IPS-11a (cell line): Measurements from ENCODE around the gene SRSF8.
A peak's percentile ranks its signal among the peaks of the same experiment; 100 is the strongest.

Experiments
- H3K4me3 ChIP-seq: one replicate; pipeline ENCODE4 v1.5.1; 2013; ENCODE audit warnings: low read depth, low read length, control low read depth

Gene SRSF8

GRCh38 chr11:95068549-95068948 is 1.8 kb downstream of the SRSF8 start:
- peak overlapping the region; percentile 83 for H3K4me3 ChIP-seq

GRCh38 chr11:95070471-95070870 is 3.8 kb downstream of the SRSF8 start:
- no peak overlapping the region for H3K4me3 ChIP-seq

- H3K4me3 ChIP-seq: no peak overlapping the region
Measured at GRCh38 chr11:95072948-95073347, 6.2 kb downstream of the SRSF8 start.

GRCh38 chr11:95074792-95075563 is 8.3 kb downstream of the SRSF8 start:
- no peak overlapping the region for H3K4me3 ChIP-seq

DNA sequence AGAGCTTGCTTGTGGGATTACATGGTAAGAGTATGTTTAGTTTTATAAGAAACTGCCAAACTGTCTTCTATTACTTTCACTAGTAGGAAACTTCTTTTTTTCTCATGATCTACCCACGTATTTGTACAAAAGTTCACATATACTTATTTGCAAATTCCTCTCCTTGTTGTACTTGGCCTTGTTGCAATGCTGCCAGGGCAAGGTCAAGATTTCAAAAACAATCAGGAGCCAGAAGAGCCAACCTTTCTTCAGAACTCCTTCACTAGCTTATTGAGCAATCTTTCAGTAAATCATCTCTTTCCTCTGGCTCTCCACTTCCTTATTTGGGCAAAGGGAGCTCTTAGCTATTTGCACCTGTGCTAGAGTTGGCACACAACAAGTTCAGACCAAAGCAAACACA is 9.7 kb downstream of the SRSF8 start:
- H3K4me3 ChIP-seq: no peak overlapping the region

DNA sequence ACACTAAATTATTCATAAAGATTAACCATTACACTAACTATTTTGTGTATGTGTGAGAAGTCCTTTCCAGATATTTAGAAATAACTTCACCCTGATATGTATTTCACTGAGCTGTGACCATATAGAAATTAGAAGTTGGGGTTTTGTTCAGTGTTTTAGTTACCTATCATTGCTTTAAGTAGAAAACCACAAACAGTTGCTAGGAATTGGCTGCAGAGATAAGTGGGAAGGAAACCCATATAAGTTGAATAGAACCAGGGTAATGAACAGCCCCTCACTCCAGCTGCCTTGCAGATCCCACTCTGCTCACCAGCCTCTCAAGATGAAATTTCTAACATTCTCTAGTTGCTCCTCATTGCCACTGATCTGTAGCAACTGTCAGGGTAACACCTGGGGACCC is 10.3 kb downstream of the SRSF8 start:
- no peak overlapping the region for H3K4me3 ChIP-seq

GRCh38 chr11:95078526-95078925 is 11.8 kb downstream of the SRSF8 start:
- no peak overlapping the region for H3K4me3 ChIP-seq

GRCh38 chr11:95081010-95081409 is 14.3 kb downstream of the SRSF8 start:
- no peak overlapping the region for H3K4me3 ChIP-seq

- H3K4me3 ChIP-seq: no peak overlapping the region
Measured at GRCh38 chr11:95081412-95081811, 14.7 kb downstream of the SRSF8 start.

GRCh38 chr11:95082576-95083001 is 15.9 kb downstream of the SRSF8 start:
- no peak overlapping the region for H3K4me3 ChIP-seq

DNA sequence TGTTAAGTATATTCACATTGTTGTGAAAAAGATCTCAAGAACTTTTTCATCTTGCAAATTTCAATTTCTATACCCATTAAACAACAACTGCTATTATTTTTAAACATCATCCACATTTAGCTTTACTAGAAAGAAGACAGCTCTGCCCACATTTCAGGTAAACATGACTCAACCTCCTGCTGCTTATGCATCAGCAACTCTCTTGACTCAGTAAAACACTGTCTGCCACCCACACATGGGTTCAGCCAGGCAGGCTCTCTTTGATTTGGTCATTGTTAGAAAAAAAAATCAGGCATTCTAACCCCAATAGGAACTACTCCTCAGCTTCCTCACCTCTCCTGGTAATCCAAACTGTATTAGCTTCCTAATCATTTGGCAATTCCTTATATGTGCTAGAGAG is 17.8 kb downstream of the SRSF8 start:
- H3K4me3 ChIP-seq: no peak overlapping the region

DNA sequence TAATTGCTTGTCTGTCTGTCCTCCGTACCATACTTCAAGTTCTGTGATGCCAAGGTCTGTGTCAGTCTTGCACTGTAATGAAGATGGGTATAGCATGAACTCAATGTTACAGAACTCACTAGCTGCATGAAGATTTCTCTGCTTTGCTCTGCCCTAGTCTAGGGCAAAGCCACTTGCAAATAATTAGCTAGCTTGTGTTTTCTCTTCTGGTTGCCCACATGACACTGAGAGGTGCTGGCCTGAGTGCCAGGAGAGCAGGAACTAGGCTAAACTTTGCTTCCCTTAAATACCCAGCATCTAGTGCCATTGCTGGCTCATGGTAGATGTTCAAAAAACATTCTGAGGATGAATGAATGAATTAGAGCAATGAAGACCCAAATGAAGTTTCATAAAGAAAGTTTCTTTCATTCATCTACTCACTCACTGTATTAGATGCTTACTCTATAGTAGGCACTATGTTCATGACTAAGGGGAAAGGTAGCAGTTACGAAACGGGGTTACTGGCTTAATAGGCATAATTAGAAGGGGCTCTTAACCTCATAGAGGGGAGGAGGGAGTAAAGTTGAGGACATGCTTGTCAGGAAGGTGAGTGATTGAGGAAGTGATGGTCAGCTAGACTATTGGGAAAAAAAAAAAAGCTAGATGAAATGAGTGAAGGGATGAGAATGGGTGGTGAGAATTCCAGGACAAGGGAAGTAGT is 18.5 kb downstream of the SRSF8 start:
- no peak overlapping the region for H3K4me3 ChIP-seq

GRCh38 chr11:95086151-95086550 is 19.4 kb downstream of the SRSF8 start:
- no peak overlapping the region for H3K4me3 ChIP-seq

DNA sequence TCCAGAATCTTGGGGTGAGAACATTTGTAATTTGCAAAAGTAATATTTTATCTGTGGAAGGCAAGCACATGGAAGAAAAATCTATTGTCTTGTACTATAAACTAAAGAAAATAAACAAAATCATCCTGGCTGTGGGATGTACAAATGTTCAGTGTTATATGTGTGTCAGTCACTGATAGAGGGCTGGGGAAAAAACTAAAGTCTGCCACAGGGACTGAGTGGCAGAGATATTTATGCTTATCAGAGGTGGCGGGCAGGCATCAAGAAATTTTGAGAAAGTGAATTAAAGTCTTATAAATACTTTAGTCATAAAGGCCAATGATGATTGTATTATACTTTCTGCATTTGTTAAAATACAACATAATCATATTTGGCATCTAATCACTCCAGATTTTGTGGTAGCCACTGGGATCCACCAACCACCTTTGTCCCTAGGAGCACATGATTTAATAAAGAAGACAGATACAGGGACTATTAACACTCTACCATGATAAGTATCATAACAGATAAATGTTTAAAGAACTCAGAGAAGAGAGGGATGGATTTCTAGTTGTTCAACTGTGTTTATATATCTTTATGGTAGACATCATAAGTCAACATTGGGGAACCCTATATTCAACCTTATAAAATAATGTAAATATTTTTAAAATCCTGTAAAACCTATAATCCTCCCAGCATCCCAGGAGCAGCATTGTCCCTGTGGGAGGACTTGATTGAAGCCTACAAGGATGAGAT is 20.3 kb downstream of the SRSF8 start:
- no peak overlapping the region for H3K4me3 ChIP-seq

DNA sequence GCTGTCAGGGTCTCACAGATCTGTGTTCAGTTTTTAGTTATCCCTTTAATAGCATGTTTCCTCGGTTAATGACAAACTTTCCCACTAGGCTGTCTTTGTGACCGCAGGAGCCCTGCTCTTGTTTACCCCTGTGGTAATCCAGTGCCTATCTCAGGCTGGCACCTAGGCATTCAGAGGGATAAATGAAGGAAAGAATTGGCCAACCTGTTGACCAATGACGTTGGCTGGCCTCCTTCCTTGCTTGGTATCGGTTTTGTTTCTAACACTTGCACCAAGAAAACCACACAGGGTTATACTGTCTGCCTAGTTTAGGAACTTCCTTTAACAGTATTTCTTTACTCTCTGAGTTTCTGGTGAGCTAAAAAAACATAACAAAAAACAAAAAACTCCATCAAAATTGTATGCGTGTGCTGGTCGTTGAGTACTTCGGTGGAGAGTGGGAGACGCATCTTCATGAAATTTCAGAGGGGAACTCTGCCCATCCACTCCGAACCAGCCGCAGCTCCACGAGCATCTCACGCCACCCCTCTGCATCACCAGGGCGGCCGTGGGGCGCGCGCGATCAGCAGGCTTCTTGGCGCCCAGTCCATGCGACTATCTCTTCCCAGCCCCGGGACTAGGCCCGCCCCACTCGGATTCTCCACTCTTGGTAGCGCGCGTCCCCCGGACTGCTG is 22.4 kb downstream of the SRSF8 start:
- peak overlapping the region; percentile 67 for H3K4me3 ChIP-seq

GRCh38 chr11:95089620-95090542 is 23.2 kb downstream of the SRSF8 start, which contains the start of gene ENDOD1:
ENDOD1 (plus strand) TSS chr11:95089846; CDS start chr11:95089928, 82 bp downstream.
- H3K4me3 ChIP-seq: peak within 1 kb of the TSS; percentile 67

GRCh38 chr11:95091663-95092180 is 25.0 kb downstream of the SRSF8 start:
- H3K4me3 ChIP-seq: no peak overlapping the region

DNA sequence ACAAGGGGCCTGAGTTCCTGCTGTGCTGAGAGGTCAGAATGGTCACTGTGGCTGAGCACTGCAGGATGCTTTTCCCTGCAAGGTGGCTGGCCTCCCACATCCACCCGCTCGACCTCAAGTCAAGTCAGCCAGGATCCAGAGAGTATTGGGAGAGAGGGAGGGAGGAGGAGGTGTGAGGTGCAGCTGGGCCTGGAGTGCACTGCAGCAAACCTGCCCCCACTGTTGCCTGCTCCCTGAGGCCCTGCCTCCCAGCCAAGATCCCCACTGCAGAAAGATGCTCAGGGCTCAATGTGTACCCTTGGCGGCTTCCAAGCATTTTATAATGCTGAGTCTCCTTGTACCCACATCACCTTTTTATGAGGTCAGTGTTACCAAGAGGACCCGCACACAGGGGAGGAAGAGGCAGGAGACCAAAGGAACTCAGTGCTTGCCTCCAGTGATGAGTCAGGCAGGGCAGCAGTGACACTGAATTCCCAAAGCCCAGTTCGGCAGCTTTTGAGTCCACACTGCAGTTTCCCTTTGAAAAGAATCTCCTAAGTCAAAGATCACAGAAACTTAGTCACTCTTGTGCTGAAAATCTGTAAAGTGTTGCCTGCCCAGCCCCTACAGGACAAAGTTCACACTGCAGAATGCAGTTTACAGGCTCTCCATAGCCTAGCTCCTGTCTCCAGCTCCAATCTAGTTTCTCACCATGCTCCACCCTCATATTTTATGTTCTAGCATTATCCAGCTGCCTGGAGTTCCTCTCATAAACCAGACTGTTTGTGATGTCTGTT is 26.0 kb downstream of the SRSF8 start:
- H3K4me3 ChIP-seq: no peak overlapping the region

- H3K4me3 ChIP-seq: no peak overlapping the region
Measured at GRCh38 chr11:95093548-95093947, 26.8 kb downstream of the SRSF8 start.
